Cardiac muscle cell (in vitro differentiated cells and primary cell): ENCODE measurements around the gene C17orf114.
A peak's percentile ranks its signal among the peaks of the same experiment; 100 is the strongest.

Experiments used
- DNase-seq, 2 donors: peaks; one replicate each; pipeline versions ENCODE4 v3.0.0 to v3.0.0-alpha.2; 2010 to 2017; ENCODE audit warnings: low read depth in 1 of 2, low spot score in 1 of 2
- H3K27ac ChIP-seq: fragments of 200-600 bp; sonication (generic); 2 replicates; pipeline ENCODE4 v1.5.1; 2016
- H3K27me3 ChIP-seq: fragments of 200-600 bp; sonication (generic); 2 replicates; pipeline ENCODE4 v1.6.0; 2016; ENCODE audit warnings: control low read depth
- H3K36me3 ChIP-seq: fragments of 200-600 bp; sonication (generic); 2 replicates; pipeline ENCODE4 v1.5.1; 2016; ENCODE audit warnings: control low read depth
- H3K4me1 ChIP-seq: fragments of 200-600 bp; sonication (generic); 2 replicates; pipeline ENCODE4 v1.8.1; 2017; ENCODE audit warnings: low read depth, mild to moderate bottlenecking, mixed run types
- H3K4me3 ChIP-seq: fragments of 200-600 bp; sonication (generic); 2 replicates; pipeline ENCODE4 v1.5.1; 2016; ENCODE audit warnings: mild to moderate bottlenecking
- H3K9me3 ChIP-seq: fragments of 200-600 bp; sonication (generic); 2 replicates; pipeline ENCODE4 v1.5.1; 2017; ENCODE audit warnings: low read depth, mild to moderate bottlenecking, control low read depth
- CTCF ChIP-seq: IDR thresholded peaks from 2 replicates; pipeline ENCODE4 v1.5.1; 2012; ENCODE audit warnings: low read depth, mild to moderate bottlenecking, low read length

The C17orf114 gene

DNA sequence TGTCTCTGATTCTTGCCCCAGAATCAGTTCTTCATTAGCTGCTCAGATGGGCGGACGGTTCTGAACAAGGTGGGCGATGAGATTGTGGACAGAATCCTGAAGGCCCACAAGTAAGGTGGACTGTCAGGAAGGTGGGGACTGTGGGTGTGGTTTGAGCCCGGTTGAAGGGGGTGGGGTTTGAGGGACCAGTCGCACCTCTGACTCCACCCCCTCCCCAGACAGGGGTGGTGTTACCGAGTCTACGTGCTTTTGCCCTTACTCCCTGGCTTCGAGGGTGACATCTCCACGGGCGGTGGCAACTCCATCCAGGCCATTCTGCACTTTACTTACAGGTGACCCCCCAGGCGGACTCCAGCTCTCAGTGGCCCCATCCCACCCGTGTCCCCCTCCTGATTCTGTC, 16.1 kb upstream of the C17orf114 start:
- Histone ChIP-seq H3K36me3 (peaks cover 3% of the 10 kb centered on the region), H3K27me3 (no peaks in the 10 kb centered on the region), H3K4me3 (no peak overlapping the region), H3K27ac (no peak overlapping the region), H3K9me3 (no peaks in the 10 kb centered on the region), H3K4me1 (no peaks in the 10 kb centered on the region)
- DNase-seq = no peak
- no peak for TF ChIP-seq CTCF

- H3K4me3 ChIP-seq = no peak overlapping the region
- no peak for TF ChIP-seq CTCF
- no peaks in the 10 kb centered on the region for H3K27me3 ChIP-seq
- no peaks in the 10 kb centered on the region for H3K9me3 ChIP-seq
- DNase-seq = no peak
- H3K4me1 ChIP-seq = peaks cover 9% of the 10 kb centered on the region
- no peak overlapping the region for H3K27ac ChIP-seq
- peaks cover 3% of the 10 kb centered on the region for H3K36me3 ChIP-seq
These were observed 14.7 kb upstream of the C17orf114 start for GRCh38 chr17:4816826-4817225.

DNA sequence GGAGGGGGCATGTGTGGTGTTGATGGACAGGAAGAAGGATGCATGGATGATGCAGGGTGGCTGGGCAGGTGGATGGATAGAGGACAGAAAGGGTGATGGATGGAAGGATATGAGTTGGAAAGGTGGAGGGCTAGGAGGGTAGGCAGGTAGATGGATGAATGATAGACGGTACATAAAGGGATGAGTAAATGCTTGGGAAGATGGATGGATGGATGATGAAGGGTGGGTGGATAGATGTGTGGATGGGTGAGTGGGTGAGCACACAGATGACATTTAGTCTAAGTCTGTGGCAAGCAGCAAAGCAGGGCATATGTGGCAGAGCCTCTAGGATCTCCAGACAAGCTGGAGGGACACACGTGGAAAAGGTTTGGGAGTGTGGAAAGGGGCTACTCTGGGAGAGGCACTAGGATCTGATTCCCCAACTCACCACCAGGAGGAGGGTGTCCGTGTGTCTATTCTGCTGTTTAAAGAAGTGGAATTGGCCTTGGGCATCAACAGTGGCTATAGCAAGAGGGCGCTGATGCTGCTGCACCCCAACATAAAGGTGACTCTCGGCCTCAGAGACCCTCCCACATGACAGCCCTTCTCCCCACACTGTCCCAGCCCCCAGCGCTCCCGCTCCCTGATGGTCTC, 13.0 kb upstream of the C17orf114 start:
- peak; percentile 7 for TF ChIP-seq CTCF
- Histone ChIP-seq H3K27me3 (no peaks in the 10 kb centered on the region), H3K4me1 (peaks cover 9% of the 10 kb centered on the region), H3K27ac (no peak overlapping the region), H3K36me3 (peaks cover 3% of the 10 kb centered on the region), H3K9me3 (no peaks in the 10 kb centered on the region), H3K4me3 (no peak overlapping the region)
- no peak for DNase-seq

- no peak for TF ChIP-seq CTCF
- no peak for DNase-seq
- Histone ChIP-seq H3K9me3 (no peaks in the 10 kb centered on the region), H3K4me1 (peaks cover 9% of the 10 kb centered on the region), H3K27me3 (no peaks in the 10 kb centered on the region), H3K27ac (peak overlapping the region; percentile 54), H3K36me3 (peaks cover 3% of the 10 kb centered on the region), H3K4me3 (no peak overlapping the region)
These were observed 10.6 kb upstream of the C17orf114 start for GRCh38 chr17:4812690-4813089.

- Histone ChIP-seq H3K4me3 (no peak overlapping the region), H3K9me3 (no peaks in the 10 kb centered on the region), H3K27ac (no peak overlapping the region), H3K27me3 (no peaks in the 10 kb centered on the region), H3K4me1 (peaks cover 9% of the 10 kb centered on the region), H3K36me3 (peaks cover under 1% of the 10 kb centered on the region)
- DNase-seq = no peak
- no peak for TF ChIP-seq CTCF
These were observed 9.3 kb upstream of the C17orf114 start for GRCh38 chr17:4811471-4811870.
